Neural cell (in vitro differentiated cells): ENCODE measurements around the gene PODXL2. TPM values are rescaled to one million over a fixed set of nuclear protein-coding genes. Genes with fewer than 3 reads are reported as not detected.

ENCODE experiments used
- H2AFZ ChIP-seq: fragments of 200-600, 300-800 bp; sonication (generic), shearing (Covaris generic); 2 replicates; pipeline ENCODE4 v1.6.0; 2014; ENCODE audit warnings: low read depth, mild to moderate bottlenecking, antibody characterized with exemption, low read length, moderate library complexity
- H3F3A ChIP-seq: fragments of 200-600 bp; shearing (Covaris generic); 2 replicates; pipeline ENCODE4 v1.6.1; 2016; ENCODE audit warnings: mild to moderate bottlenecking, moderate library complexity, mixed read lengths, antibody characterized with exemption, low read length; ENCODE audit not compliant: insufficient read depth, poor library complexity, severe bottlenecking
- H3K27ac ChIP-seq: fragments of 200-600, 300-800 bp; sonication (generic), shearing (Covaris generic); 2 replicates; pipeline ENCODE4 v1.5.1; 2014; ENCODE audit warnings: mild to moderate bottlenecking, low read length, moderate library complexity
- H3K27me3 ChIP-seq: fragments of 300-800, 200-600 bp; sonication (generic), shearing (Covaris generic); 2 replicates; pipeline ENCODE4 v1.6.0; 2014; ENCODE audit warnings: mild to moderate bottlenecking, low read depth, low read length, moderate library complexity; ENCODE audit not compliant: insufficient read depth
- H3K36me3 ChIP-seq: fragments of 300-800, 200-600 bp; sonication (generic), shearing (Covaris generic); 2 replicates; pipeline ENCODE4 v1.5.1; 2014; ENCODE audit warnings: mild to moderate bottlenecking, antibody characterized with exemption, low read length, moderate library complexity; ENCODE audit not compliant: insufficient read depth
- H3K4me2 ChIP-seq: fragments of 300-800, 200-600 bp; sonication (generic), shearing (Covaris generic); 2 replicates; pipeline ENCODE4 v1.6.0; 2014; ENCODE audit warnings: mild to moderate bottlenecking, low read length
- H3K4me3 ChIP-seq: fragments of 300-800, 200-600 bp; sonication (generic), shearing (Covaris generic); 2 replicates; pipeline ENCODE4 v1.5.1; 2014; ENCODE audit warnings: mild to moderate bottlenecking, low read length, moderate library complexity
- H3K79me2 ChIP-seq: fragments of 200-600 bp; shearing (Covaris generic); replicated peaks from 2 replicates; pipeline ENCODE4 v1.6.0; 2014; ENCODE audit warnings: mild to moderate bottlenecking, low read length, moderate library complexity; ENCODE audit not compliant: insufficient read depth
- H3K9ac ChIP-seq: fragments of 300-800, 200-600 bp; sonication (generic), shearing (Covaris generic); 2 replicates; pipeline ENCODE4 v1.6.1; 2016; ENCODE audit warnings: mild to moderate bottlenecking, low read length, mixed read lengths
- H3K9me2 ChIP-seq: fragments of 200-600 bp; shearing (Covaris generic); 2 replicates; pipeline ENCODE4 v1.6.1; 2016; ENCODE audit warnings: mild to moderate bottlenecking, low read length, mixed read lengths; ENCODE audit not compliant: insufficient read depth
- H3K9me3 ChIP-seq: fragments of 200-600, 300-800 bp; sonication (generic), shearing (Covaris generic); 2 replicates; pipeline ENCODE4 v1.6.1; 2016; ENCODE audit warnings: mild to moderate bottlenecking, mixed run types, low read length, moderate library complexity, mixed read lengths
- H4K20me1 ChIP-seq: fragments of 200-600 bp; shearing (Covaris generic); 2 replicates; pipeline ENCODE4 v1.6.1; 2016; ENCODE audit warnings: mild to moderate bottlenecking, mixed run types; ENCODE audit not compliant: insufficient read depth
- CTCF ChIP-seq: fragments of 450-650 bp; IDR thresholded peaks from 2 replicates; pipeline ENCODE4 v1.5.1; 2014; ENCODE audit warnings: antibody characterized with exemption, mild to moderate bottlenecking, moderate library complexity; ENCODE audit not compliant: poor library complexity, severe bottlenecking
- EP300 ChIP-seq: fragments of 450-650 bp; conservative IDR thresholded peaks from 2 replicates; pipeline ENCODE4 v1.6.1; 2014; ENCODE audit warnings: antibody characterized with exemption, mild to moderate bottlenecking, moderate library complexity; ENCODE audit not compliant: poor library complexity, severe bottlenecking
- EZH2 ChIP-seq: fragments of 200-600, 300-800 bp; shearing (Covaris generic), sonication (generic); IDR thresholded peaks from 2 replicates; pipeline ENCODE4 v1.6.1; 2014; ENCODE audit warnings: antibody characterized with exemption, low read length, borderline replicate concordance, mild to moderate bottlenecking; ENCODE audit not compliant: insufficient read depth, poor library complexity, severe bottlenecking
- MXI1 ChIP-seq: fragments of 450-650 bp; conservative IDR thresholded peaks from 2 replicates; pipeline ENCODE4 v1.6.1; 2014; ENCODE audit warnings: antibody characterized with exemption, mild to moderate bottlenecking; ENCODE audit not compliant: poor library complexity, severe bottlenecking
- POLR2AphosphoS5 ChIP-seq: IDR thresholded peaks from 2 replicates; pipeline ENCODE4 v1.6.1; 2012
- RAD21 ChIP-seq: fragments of 450-650 bp; conservative IDR thresholded peaks from 2 replicates; pipeline ENCODE4 v1.6.1; 2014; ENCODE audit warnings: antibody characterized with exemption, mild to moderate bottlenecking, moderate library complexity
- REST ChIP-seq: IDR thresholded peaks from 2 replicates; pipeline ENCODE4 v1.6.1; 2012; ENCODE audit warnings: borderline replicate concordance
- SMC3 ChIP-seq: fragments of 450-650 bp; conservative IDR thresholded peaks from 2 replicates; pipeline ENCODE4 v1.6.1; 2014; ENCODE audit warnings: antibody characterized with exemption, mild to moderate bottlenecking, moderate library complexity; ENCODE audit not compliant: poor library complexity
- TAF1 ChIP-seq: IDR thresholded peaks from 2 replicates; pipeline ENCODE4 v1.6.1; 2012; ENCODE audit warnings: low read depth
- polyA plus RNA-seq: library from polyadenylated mRNA; depleted of rRNA; stranded (reverse); fragments of >200 nt; gene quantifications from 2 replicates; pipeline ENCODE4 v1.2.3, GENCODE V29; 2014

PODXL2 gene
- polyA plus RNA-seq, 1 donor from 2014 or later = 266 TPM

GRCh38 chr3:127668906-127669305, 39.9 kb downstream of the PODXL2 start:
- Histone ChIP-seq H2AFZ (no peak overlapping the region), H3K36me3 (peaks cover 3% of the 10 kb centered on the region), H3K4me3 (no peak overlapping the region), H4K20me1 (no peaks in the 10 kb centered on the region), H3F3A (no peaks in the 10 kb centered on the region), H3K27ac (no peak overlapping the region), H3K9ac (no peak overlapping the region), H3K9me2 (no peaks in the 10 kb centered on the region), H3K79me2 (no peaks in the 10 kb centered on the region), H3K27me3 (no peaks in the 10 kb centered on the region), H3K4me2 (no peak overlapping the region), H3K9me3 (no peaks in the 10 kb centered on the region)
- TF ChIP-seq CTCF (no peak), POLR2AphosphoS5 (no peak), SMC3 (no peak), RAD21 (no peak), REST (no peak), EP300 (no peak), MXI1 (no peak), EZH2 (no peak), TAF1 (no peak)

GRCh38 chr3:127669541-127670228, 40.7 kb downstream of the PODXL2 start:
- no peaks in the 10 kb centered on the region for H3K9me2 ChIP-seq
- TF ChIP-seq EZH2 = no peak
- no peak for TF ChIP-seq CTCF
- no peak for TF ChIP-seq POLR2AphosphoS5
- TF ChIP-seq SMC3 = no peak
- TF ChIP-seq EP300 = no peak
- TF ChIP-seq TAF1 = no peak
- no peak for TF ChIP-seq RAD21
- TF ChIP-seq MXI1 = no peak
- no peak for TF ChIP-seq REST
- H2AFZ ChIP-seq = no peak overlapping the region
- no peaks in the 10 kb centered on the region for H3K79me2 ChIP-seq
- H3K27me3 ChIP-seq = no peaks in the 10 kb centered on the region
- H3K9me3 ChIP-seq = no peaks in the 10 kb centered on the region
- H3K4me2 ChIP-seq = no peak overlapping the region
- no peaks in the 10 kb centered on the region for H3F3A ChIP-seq
- peaks cover 3% of the 10 kb centered on the region for H3K36me3 ChIP-seq
- no peak overlapping the region for H3K9ac ChIP-seq
- H3K27ac ChIP-seq = no peak overlapping the region
- H3K4me3 ChIP-seq = no peak overlapping the region
- H4K20me1 ChIP-seq = no peaks in the 10 kb centered on the region
